ENCODE measurements around the gene SORCS3.

SORCS3 gene

DNA sequence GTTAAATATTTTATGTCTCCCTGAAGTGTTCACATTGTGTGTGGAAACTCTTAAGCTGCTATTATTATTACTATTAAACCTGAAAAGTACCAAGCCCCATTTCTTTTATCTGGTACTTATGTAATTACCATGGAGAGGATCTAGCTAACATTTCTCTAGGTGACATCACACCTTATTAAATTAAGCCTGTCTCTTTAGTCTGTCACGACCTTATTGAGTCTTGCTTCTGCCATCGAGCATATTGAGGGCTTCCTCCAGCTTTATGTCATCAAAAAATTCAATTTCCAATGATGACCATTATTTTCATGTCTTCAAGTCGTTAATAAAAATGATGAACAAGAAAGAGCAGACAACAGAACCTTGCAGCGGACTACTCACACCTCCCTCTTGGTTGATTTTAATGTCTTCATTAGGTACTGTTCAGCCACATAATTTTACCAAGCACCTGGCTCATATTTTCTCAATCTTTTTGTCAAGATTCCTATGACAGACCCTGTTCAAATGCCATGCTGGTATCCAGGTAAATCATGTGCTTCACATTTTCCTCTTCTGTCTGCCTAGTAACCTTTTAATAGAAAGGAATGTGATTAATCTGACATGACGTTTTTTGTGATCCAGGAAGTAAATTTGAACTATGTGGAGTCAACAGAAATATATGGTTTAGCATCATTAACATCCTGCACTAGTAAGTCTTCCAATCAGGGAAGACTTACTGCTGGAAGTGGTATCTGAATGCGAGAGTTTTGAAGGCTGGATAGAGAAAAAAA lies 556.7 kb downstream of the SORCS3 start:
- TF ChIP-seq, protein P1, sequence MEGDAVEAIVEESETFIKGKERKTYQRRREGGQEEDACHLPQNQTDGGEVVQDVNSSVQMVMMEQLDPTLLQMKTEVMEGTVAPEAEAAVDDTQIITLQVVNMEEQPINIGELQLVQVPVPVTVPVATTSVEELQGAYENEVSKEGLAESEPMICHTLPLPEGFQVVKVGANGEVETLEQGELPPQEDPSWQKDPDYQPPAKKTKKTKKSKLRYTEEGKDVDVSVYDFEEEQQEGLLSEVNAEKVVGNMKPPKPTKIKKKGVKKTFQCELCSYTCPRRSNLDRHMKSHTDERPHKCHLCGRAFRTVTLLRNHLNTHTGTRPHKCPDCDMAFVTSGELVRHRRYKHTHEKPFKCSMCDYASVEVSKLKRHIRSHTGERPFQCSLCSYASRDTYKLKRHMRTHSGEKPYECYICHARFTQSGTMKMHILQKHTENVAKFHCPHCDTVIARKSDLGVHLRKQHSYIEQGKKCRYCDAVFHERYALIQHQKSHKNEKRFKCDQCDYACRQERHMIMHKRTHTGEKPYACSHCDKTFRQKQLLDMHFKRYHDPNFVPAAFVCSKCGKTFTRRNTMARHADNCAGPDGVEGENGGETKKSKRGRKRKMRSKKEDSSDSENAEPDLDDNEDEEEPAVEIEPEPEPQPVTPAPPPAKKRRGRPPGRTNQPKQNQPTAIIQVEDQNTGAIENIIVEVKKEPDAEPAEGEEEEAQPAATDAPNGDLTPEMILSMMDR (conservative IDR thresholded peaks at IDR 0.05; ENCODE audit: low read depth, low read length), result no peak
- no peak overlapping the region for H3K4me3 ChIP-seq (ENCODE audit: low read length)
- no peak for DNase-seq (ENCODE audit: low read depth)

DNA sequence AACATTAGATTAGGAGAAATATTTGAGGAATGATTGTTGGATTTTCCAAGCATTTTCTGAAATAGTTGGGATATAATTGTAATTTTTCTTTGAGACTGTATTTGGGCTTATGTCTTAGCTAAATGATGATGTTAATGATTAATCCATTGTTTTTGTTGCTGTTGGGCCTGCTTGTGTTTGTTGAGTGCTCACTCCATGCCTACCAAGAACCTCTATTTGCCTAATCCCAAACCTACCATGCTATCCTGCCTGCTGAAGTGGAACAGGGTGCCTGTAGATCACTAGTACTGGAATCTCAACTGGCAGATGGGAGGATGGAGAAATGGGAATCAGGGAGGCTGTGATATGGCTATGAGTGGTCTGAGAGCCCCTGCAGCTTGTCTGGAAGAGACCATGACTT lies 565.5 kb downstream of the SORCS3 start:
- DNase-seq (ENCODE audit: low read depth), result no peak
- TF ChIP-seq, protein P1 (conservative IDR thresholded peaks at IDR 0.05; ENCODE audit: low read depth, low read length), result no peak
- H3K4me3 ChIP-seq (ENCODE audit: low read length), result no peak overlapping the region

DNA sequence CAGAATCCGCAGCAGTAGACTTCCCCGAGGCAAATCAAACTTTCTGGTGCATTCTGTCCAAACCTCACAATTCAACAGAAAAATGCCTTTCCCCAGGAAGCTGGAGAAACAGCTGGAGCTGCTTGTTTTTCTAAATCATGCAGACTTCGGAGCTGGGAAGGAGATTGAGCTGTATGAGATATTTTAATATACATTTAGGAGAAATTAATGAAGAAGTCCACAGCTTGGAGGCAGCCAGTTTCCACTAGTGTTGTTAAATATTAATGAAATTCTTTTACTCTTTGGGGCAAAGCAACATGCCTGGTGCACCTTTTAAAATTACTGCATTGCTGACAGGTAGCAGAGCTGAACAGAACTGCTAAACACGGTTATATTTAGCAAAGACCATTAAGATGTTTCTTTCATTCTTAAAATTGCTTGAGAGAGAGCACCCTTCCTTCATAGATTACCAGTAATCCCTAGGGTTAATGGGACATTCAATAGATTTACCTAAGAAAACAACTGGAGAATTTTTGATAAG lies 566.4 kb downstream of the SORCS3 start:
- no peak for DNase-seq (ENCODE audit: low read depth)
- H3K4me3 ChIP-seq (ENCODE audit: low read length), result no peak overlapping the region
- TF ChIP-seq, protein P1 (conservative IDR thresholded peaks at IDR 0.05; ENCODE audit: low read depth, low read length), result no peak

DNA sequence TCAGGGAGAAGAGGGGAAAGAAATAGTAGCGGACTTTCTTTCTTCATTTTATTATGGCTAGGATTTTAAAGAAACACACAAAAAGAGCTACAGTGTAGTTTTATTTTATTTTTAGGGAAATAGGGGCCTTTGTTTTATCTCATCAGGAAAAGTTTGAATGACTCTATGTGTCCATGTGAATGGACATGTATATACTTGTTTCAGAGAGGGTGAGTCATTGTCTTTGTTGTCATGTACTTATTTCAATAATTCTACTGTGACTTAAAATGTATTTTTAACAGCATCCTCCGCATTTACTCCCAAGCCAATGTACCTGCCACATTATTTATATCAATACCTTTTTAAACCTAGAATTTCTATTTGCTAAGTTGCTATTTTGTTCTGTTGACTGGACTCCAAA lies 569.5 kb downstream of the SORCS3 start:
- no peak overlapping the region for H3K4me3 ChIP-seq (ENCODE audit: low read length)
- TF ChIP-seq, protein P1 (conservative IDR thresholded peaks at IDR 0.05; ENCODE audit: low read depth, low read length), result no peak

DNA sequence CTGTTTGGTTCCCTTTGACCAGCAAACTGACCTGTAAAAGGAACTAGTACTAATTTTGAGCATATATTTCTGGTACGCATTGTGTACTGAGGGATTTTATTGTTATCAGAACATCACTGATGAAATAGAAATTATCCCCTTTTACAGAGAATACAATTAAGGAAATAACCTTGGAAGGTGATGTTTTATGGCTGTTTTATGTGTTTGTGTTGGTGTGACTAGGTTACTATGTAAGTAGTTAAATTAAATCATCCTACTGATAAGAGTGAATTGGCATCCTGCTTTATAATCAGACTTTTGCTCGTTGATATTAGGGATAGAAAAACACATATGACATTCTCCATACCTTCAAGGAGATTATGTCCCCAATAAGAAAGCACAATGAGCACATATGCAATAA lies 596.6 kb downstream of the SORCS3 start:
- DNase-seq (ENCODE audit: low read depth), result no peak
- no peak overlapping the region for H3K4me3 ChIP-seq (ENCODE audit: low read length)
- TF ChIP-seq, protein P1 (conservative IDR thresholded peaks at IDR 0.05; ENCODE audit: low read depth, low read length), result no peak

More for the DNA sequence above, 569.5 kb downstream of the SORCS3 start:
- DNase-seq (ENCODE audit: low read depth), result no peak

DNA sequence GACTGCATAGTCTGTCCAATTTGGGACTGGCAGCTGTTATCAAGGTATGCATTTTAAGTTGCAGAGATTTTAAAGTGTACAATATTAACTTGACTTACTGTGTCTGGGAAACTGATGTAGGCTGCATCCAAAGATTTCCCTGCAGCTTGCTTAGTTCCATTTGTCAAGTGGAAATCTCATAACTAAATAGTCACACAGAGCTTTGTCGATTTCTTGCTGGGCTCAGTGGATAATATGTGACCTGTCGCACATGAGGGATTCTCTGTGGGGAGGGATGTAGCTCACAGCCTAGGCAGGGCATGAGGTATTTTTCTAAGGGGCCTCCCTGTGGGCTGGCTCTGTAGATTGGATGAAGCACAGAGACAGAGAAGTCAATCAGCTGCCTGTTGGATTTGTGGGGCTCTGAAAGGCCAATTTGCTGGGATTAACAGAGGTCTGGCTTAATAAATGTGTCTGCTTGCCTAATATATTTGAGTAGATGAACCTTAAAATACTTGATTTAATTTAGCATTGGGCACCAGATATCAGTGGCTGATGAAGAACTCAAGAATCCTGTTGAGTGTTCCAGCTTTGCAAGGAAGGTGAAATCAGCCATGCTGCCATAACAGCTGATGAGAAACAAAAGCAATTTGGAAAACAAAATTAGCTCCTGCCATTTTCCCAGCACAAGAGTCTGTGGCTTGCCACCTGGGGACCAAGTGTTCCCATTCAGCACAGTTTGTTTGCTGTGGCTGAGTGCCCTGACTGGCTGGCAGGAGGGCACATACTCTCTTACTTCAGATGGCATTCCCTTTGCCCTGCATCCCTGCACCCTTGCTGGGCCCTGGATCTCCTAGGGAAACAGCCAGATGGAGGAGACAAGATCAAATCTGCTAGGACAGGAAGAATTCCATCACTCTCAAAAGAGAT lies 598.5 kb downstream of the SORCS3 start:
- DNase-seq (ENCODE audit: low read depth), result no peak
- H3K4me3 ChIP-seq (ENCODE audit: low read length), result no peak overlapping the region
- TF ChIP-seq, protein P1 (conservative IDR thresholded peaks at IDR 0.05; ENCODE audit: low read depth, low read length), result no peak

Data from retinal pigment epithelial cell (primary cell).